ENCODE results near the gene KCNK1. TPM values are rescaled to one million over a fixed set of nuclear protein-coding genes. Genes with fewer than 3 reads are reported as not detected.

KCNK1 gene
- total RNA-seq, 1 experiment from 2014 or later = 39.2 TPM

GRCh38 chr1:233664804-233665574 lies 51.1 kb downstream of the KCNK1 start:
- CTCF ChIA-PET = no interaction called here
- intact Hi-C loops (cut with micrococcal nuclease; ENCODE audit: unreplicated experiment) = loop anchor here (5.0 kb wide), 1 partner anchor 143 kb away; no protein-coding TSS in a partner anchor
- Mint-ChIP-seq H3K4me1 (ENCODE audit: low read depth, unreplicated experiment) (peaks cover 37% of the 10 kb centered on the region), H3K27ac (ENCODE audit: unreplicated experiment) (no peak overlapping the region), H3K4me3 (ENCODE audit: low read depth, unreplicated experiment) (no peak overlapping the region), H3K9me3 (ENCODE audit: low read depth, unreplicated experiment) (no peaks in the 10 kb centered on the region), H3K36me3 (ENCODE audit: insufficient read depth, unreplicated experiment) (peaks cover 26% of the 10 kb centered on the region), H3K27me3 (ENCODE audit: unreplicated experiment) (no peaks in the 10 kb centered on the region)
- BruUV-seq (replicated peaks) = no TSS peak
- TF ChIP-seq, protein P1, sequence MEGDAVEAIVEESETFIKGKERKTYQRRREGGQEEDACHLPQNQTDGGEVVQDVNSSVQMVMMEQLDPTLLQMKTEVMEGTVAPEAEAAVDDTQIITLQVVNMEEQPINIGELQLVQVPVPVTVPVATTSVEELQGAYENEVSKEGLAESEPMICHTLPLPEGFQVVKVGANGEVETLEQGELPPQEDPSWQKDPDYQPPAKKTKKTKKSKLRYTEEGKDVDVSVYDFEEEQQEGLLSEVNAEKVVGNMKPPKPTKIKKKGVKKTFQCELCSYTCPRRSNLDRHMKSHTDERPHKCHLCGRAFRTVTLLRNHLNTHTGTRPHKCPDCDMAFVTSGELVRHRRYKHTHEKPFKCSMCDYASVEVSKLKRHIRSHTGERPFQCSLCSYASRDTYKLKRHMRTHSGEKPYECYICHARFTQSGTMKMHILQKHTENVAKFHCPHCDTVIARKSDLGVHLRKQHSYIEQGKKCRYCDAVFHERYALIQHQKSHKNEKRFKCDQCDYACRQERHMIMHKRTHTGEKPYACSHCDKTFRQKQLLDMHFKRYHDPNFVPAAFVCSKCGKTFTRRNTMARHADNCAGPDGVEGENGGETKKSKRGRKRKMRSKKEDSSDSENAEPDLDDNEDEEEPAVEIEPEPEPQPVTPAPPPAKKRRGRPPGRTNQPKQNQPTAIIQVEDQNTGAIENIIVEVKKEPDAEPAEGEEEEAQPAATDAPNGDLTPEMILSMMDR (IDR thresholded peaks at IDR 0.05; ENCODE audit: unreplicated experiment) = no peak
- DNase-seq = no peak

- intact Hi-C loops (cut with micrococcal nuclease; ENCODE audit: unreplicated experiment) = loop anchor here (5.0 kb wide), 1 partner anchor 143 kb away; no protein-coding TSS in a partner anchor
- no peak for DNase-seq
- CTCF ChIA-PET = no interaction called here
- Mint-ChIP-seq H3K9me3 (ENCODE audit: low read depth, unreplicated experiment) (no peaks in the 10 kb centered on the region), H3K4me1 (ENCODE audit: low read depth, unreplicated experiment) (peaks cover 44% of the 10 kb centered on the region), H3K36me3 (ENCODE audit: insufficient read depth, unreplicated experiment) (peaks cover 26% of the 10 kb centered on the region), H3K27me3 (ENCODE audit: unreplicated experiment) (no peaks in the 10 kb centered on the region), H3K27ac (ENCODE audit: unreplicated experiment) (peak overlapping the region; percentile 14), H3K4me3 (ENCODE audit: low read depth, unreplicated experiment) (no peak overlapping the region)
- BruUV-seq (replicated peaks) = no TSS peak
- TF ChIP-seq, protein P1 (IDR thresholded peaks at IDR 0.05; ENCODE audit: unreplicated experiment) = no peak
These were observed 51.8 kb downstream of the KCNK1 start for GRCh38 chr1:233665575-233666270.

DNA sequence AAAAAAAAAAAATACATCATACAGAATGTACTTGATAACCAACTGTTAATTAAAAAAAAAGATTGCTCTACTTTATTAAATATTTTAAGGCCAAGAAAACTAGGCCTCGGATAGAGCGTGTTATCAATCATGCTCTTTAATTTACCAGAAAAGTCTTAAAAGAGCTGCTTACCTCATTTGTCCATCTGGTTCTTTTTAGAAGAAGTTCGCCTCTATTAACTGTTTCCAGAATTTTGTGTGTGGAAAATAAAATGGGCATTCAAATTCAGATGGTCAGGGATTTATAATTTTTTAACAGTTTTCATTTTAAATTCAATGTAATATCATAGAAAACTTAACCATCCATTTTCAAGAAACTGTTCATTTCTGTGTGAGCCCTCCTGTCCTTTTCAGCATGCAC lies 53.8 kb downstream of the KCNK1 start:
- peak overlapping the region; percentile 88 for H3K27ac Mint-ChIP-seq (ENCODE audit: unreplicated experiment)
- H3K4me3 Mint-ChIP-seq (ENCODE audit: low read depth, unreplicated experiment) = no peak overlapping the region
- CTCF ChIA-PET = interaction anchor here (0.7 kb wide), 1 partner anchor 54 kb away, joined by 3 read pairs; the partner anchor contains the start of gene KCNK1
- BruUV-seq (replicated peaks) = no TSS peak
- H3K4me1 Mint-ChIP-seq (ENCODE audit: low read depth, unreplicated experiment) = peaks cover 56% of the 10 kb centered on the region
- no peaks in the 10 kb centered on the region for H3K27me3 Mint-ChIP-seq (ENCODE audit: unreplicated experiment)
- no peak for DNase-seq
- TF ChIP-seq, protein P1 (IDR thresholded peaks at IDR 0.05; ENCODE audit: unreplicated experiment) = no peak
- H3K9me3 Mint-ChIP-seq (ENCODE audit: low read depth, unreplicated experiment) = no peaks in the 10 kb centered on the region
- intact Hi-C loops (cut with micrococcal nuclease; ENCODE audit: unreplicated experiment) = loop anchor here (2.0 to 5.0 kb wide), 2 partner anchors 13 to 145 kb away; no protein-coding TSS in a partner anchor
- peaks cover 32% of the 10 kb centered on the region for H3K36me3 Mint-ChIP-seq (ENCODE audit: insufficient read depth, unreplicated experiment)

GRCh38 chr1:233668146-233668724 lies 54.3 kb downstream of the KCNK1 start:
- no TSS peak for BruUV-seq (replicated peaks)
- H3K4me1 Mint-ChIP-seq (ENCODE audit: low read depth, unreplicated experiment) = peaks cover 61% of the 10 kb centered on the region
- CTCF ChIA-PET = interaction anchor here (0.7 kb wide), 1 partner anchor 54 kb away, joined by 3 read pairs; the partner anchor contains the start of gene KCNK1
- H3K4me3 Mint-ChIP-seq (ENCODE audit: low read depth, unreplicated experiment) = no peak overlapping the region
- no peaks in the 10 kb centered on the region for H3K9me3 Mint-ChIP-seq (ENCODE audit: low read depth, unreplicated experiment)
- no peaks in the 10 kb centered on the region for H3K27me3 Mint-ChIP-seq (ENCODE audit: unreplicated experiment)
- TF ChIP-seq, protein P1 (IDR thresholded peaks at IDR 0.05; ENCODE audit: unreplicated experiment) = no peak
- peak overlapping the region; percentile 88 for H3K27ac Mint-ChIP-seq (ENCODE audit: unreplicated experiment)
- intact Hi-C loops (cut with micrococcal nuclease; ENCODE audit: unreplicated experiment) = loop anchor here (2.0 to 5.0 kb wide), 2 partner anchors 13 to 146 kb away; no protein-coding TSS in a partner anchor
- DNase-seq = no peak
- H3K36me3 Mint-ChIP-seq (ENCODE audit: insufficient read depth, unreplicated experiment) = peaks cover 37% of the 10 kb centered on the region
